ENCODE data around the gene ZMYND8.
"Not testable (repeated sequence)": the region's sequence is repeated elsewhere in the genome, so short reads cannot be mapped to it uniquely, and the experiment has no call there.

Gene ZMYND8

GRCh38 chr20:47210470-47210869 is 146.0 kb downstream of the ZMYND8 start:
- FAIRE-seq (no peak), DNase-seq (ENCODE audit: insufficient read length, low spot score) (no peak)
- TF ChIP-seq POLR2A (IDR thresholded peaks at IDR 0.05; ENCODE audit: low read depth, low read length): no peak

- no peak for TF ChIP-seq POLR2A (IDR thresholded peaks at IDR 0.05; ENCODE audit: low read depth, low read length)
- FAIRE-seq: no peak
- DNase-seq (ENCODE audit: insufficient read length, low spot score): no peak
Observed at GRCh38 chr20:47209982-47210381, 146.5 kb downstream of the ZMYND8 start.

- FAIRE-seq: no peak
- TF ChIP-seq POLR2A (IDR thresholded peaks at IDR 0.05; ENCODE audit: low read depth, low read length): no peak
- DNase-seq (ENCODE audit: insufficient read length, low spot score): no peak
Observed at GRCh38 chr20:47208534-47209174, 147.8 kb downstream of the ZMYND8 start.

- DNase-seq (ENCODE audit: insufficient read length, low spot score): no peak
- FAIRE-seq: no peak
- TF ChIP-seq POLR2A (IDR thresholded peaks at IDR 0.05; ENCODE audit: low read depth, low read length): no peak
Observed at GRCh38 chr20:47206962-47207641, 149.4 kb downstream of the ZMYND8 start.

GRCh38 chr20:47206552-47206951 is 149.9 kb downstream of the ZMYND8 start:
- not testable (repeated sequence) for DNase-seq (ENCODE audit: insufficient read length, low spot score); FAIRE-seq

GRCh38 chr20:47205577-47206123 is 150.8 kb downstream of the ZMYND8 start:
- peak; percentile 75 for DNase-seq (ENCODE audit: insufficient read length, low spot score)
- no peak for TF ChIP-seq POLR2A (IDR thresholded peaks at IDR 0.05; ENCODE audit: low read depth, low read length)
- no peak for FAIRE-seq

- FAIRE-seq; DNase-seq (ENCODE audit: insufficient read length, low spot score): not testable (repeated sequence)
Observed at GRCh38 chr20:47204850-47205122, 151.7 kb downstream of the ZMYND8 start.

- no peak for TF ChIP-seq POLR2A (IDR thresholded peaks at IDR 0.05; ENCODE audit: low read depth, low read length)
- no peak for FAIRE-seq
- peak; percentile 63 for DNase-seq (ENCODE audit: insufficient read length, low spot score)
Observed at GRCh38 chr20:47204008-47204849, 152.3 kb downstream of the ZMYND8 start.

GRCh38 chr20:47202733-47203667 is 153.5 kb downstream of the ZMYND8 start:
- no peak for TF ChIP-seq POLR2A (IDR thresholded peaks at IDR 0.05; ENCODE audit: low read depth, low read length)
- FAIRE-seq (no peak), DNase-seq (ENCODE audit: insufficient read length, low spot score) (no peak)

- FAIRE-seq (no peak), DNase-seq (ENCODE audit: insufficient read length, low spot score) (no peak)
- no peak for TF ChIP-seq POLR2A (IDR thresholded peaks at IDR 0.05; ENCODE audit: low read depth, low read length)
Observed at GRCh38 chr20:47201074-47201730, 155.3 kb downstream of the ZMYND8 start.

- TF ChIP-seq POLR2A (IDR thresholded peaks at IDR 0.05; ENCODE audit: low read depth, low read length): no peak
- FAIRE-seq (no peak), DNase-seq (ENCODE audit: insufficient read length, low spot score) (no peak)
Observed at GRCh38 chr20:47198996-47199552, 157.4 kb downstream of the ZMYND8 start.

- no peak for FAIRE-seq
Observed at GRCh38 chr20:47198254-47198671, 158.2 kb downstream of the ZMYND8 start.

More at GRCh38 chr20:47198254-47198671, 158.2 kb downstream of the ZMYND8 start:
- no peak for DNase-seq (ENCODE audit: insufficient read length, low spot score)
- no peak for TF ChIP-seq POLR2A (IDR thresholded peaks at IDR 0.05; ENCODE audit: low read depth, low read length)

All from H54 (cell line).